Liver (tissue), 3 donors: ENCODE results near the gene SMYD3.

Experiments used
- RAD21 ChIP-seq, 2 donors: IDR thresholded peaks; 2 replicates each; pipeline ENCODE4 v1.6.1; 2016; ENCODE audit warnings: antibody characterized with exemption in 2 of 2, mild to moderate bottlenecking in 2 of 2
- RXRA ChIP-seq, 2 donors: IDR thresholded peaks; 2 replicates each; pipeline ENCODE4 v1.6.1; 2017 to 2018; ENCODE audit warnings: antibody characterized with exemption in 2 of 2, mild to moderate bottlenecking in 1 of 2
- SP1 ChIP-seq: IDR thresholded peaks from 2 replicates; pipeline ENCODE4 v1.6.1; 2018; ENCODE audit warnings: antibody characterized with exemption, mild to moderate bottlenecking
- TF ChIP-seq, protein P1 (sequence below): fragments of 150-350 bp; IDR thresholded peaks from 2 replicates; pipeline ENCODE4 v1.5.1; 2017; ENCODE audit warnings: improper control_type of control experiment, low read depth, low read length; ENCODE audit not compliant: missing input control
- TF ChIP-seq, protein P2 (sequence below): IDR thresholded peaks from 2 replicates; pipeline ENCODE4 v1.6.1; 2016; ENCODE audit warnings: antibody characterized with exemption
- donor health status: healthy.
- donor health status: healthy.

DNA sequence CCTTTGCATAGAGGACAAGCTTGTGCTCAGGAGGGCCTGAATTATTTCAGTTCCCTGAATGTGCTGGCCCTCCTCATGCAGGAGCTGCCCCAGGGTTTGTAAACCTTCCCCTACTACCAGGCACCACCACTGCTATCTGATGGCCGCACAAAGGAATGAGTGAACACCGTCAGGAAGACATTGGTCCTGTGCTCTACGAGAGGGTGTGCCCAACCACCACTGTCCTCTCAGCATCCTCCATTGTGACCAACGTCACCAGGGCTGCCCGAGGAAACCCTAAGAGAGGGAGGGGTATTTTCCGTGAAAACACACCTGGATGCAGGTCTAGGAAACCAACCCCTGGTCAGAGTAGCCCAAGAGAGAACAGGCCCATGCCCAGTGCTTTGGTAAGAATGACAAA is 694.8 kb downstream of the SMYD3 start:
- TF ChIP-seq, protein P1, sequence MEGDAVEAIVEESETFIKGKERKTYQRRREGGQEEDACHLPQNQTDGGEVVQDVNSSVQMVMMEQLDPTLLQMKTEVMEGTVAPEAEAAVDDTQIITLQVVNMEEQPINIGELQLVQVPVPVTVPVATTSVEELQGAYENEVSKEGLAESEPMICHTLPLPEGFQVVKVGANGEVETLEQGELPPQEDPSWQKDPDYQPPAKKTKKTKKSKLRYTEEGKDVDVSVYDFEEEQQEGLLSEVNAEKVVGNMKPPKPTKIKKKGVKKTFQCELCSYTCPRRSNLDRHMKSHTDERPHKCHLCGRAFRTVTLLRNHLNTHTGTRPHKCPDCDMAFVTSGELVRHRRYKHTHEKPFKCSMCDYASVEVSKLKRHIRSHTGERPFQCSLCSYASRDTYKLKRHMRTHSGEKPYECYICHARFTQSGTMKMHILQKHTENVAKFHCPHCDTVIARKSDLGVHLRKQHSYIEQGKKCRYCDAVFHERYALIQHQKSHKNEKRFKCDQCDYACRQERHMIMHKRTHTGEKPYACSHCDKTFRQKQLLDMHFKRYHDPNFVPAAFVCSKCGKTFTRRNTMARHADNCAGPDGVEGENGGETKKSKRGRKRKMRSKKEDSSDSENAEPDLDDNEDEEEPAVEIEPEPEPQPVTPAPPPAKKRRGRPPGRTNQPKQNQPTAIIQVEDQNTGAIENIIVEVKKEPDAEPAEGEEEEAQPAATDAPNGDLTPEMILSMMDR = no peak
- no peak for TF ChIP-seq SP1
- no peak for TF ChIP-seq RAD21 (IDR thresholded peaks at IDR 0.05)
- TF ChIP-seq, protein P2, sequence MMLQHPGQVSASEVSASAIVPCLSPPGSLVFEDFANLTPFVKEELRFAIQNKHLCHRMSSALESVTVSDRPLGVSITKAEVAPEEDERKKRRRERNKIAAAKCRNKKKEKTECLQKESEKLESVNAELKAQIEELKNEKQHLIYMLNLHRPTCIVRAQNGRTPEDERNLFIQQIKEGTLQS = no peak
- no peak for TF ChIP-seq RXRA (IDR thresholded peaks at IDR 0.05)
